Measurements from ENCODE around the gene CBFA2T2. TPM values are rescaled to one million over a fixed set of nuclear protein-coding genes. Genes with fewer than 3 reads are reported as not detected.

CBFA2T2 gene
- total RNA-seq, 1 experiment from 2014 or later: 20.0 TPM

- CTCF ChIA-PET: no interaction called here
- intact Hi-C loops (cut with micrococcal nuclease; ENCODE audit: unreplicated experiment): no loop called here
- H3F3A ChIP-seq (ENCODE audit: insufficient read depth, low read depth): no peaks in the 10 kb centered on the region
These were observed 86.7 kb downstream of the CBFA2T2 start for GRCh38 chr20:33576432-33577125.

DNA sequence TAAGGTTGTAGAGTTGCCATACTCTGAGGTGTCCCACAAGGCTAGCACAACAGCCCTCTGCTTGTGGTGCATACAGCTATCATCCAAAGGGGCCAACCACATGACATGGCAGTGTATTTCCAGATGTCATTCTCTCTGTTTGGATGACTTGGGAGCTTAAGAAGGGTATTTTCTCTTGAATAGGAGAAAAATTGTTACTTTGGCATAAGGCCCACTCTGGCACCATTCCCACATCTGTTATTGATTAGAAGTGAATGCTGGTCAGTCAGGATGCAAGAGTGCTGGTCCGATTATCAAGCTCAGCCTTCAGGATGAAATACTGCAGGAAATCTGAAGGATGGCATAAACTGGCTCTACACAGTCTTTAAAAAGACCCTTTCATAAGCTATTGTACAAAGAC is 88.6 kb downstream of the CBFA2T2 start:
- Histone ChIP-seq H3K9me2 (ENCODE audit: insufficient read depth) (0 out of 2 replicates have a peak, but pooled peaks cover 6% of the 10 kb centered on the region), H3K36me3 (ENCODE audit: low read depth) (no peaks in the 10 kb centered on the region), H2AFZ (no peak overlapping the region), H3K4me2 (no peak overlapping the region), H3K27me3 (ENCODE audit: insufficient read depth, low read depth) (no peaks in the 10 kb centered on the region), H3K4me1 (replicated peaks; ENCODE audit: insufficient read depth) (no peaks in the 10 kb centered on the region), H3K4me3 (no peak overlapping the region), H4K20me1 (ENCODE audit: insufficient read depth) (no peaks in the 10 kb centered on the region), H3K9me3 (ENCODE audit: insufficient read depth, low read depth) (no peaks in the 10 kb centered on the region), H3K79me2 (ENCODE audit: low read depth) (no peaks in the 10 kb centered on the region), H3K27ac (no peak overlapping the region), H3F3A (ENCODE audit: insufficient read depth, low read depth) (no peaks in the 10 kb centered on the region)
- intact Hi-C loops (cut with micrococcal nuclease; ENCODE audit: unreplicated experiment): no loop called here
- no peak for DNase-seq
- ChIA-PET CTCF (interaction anchor here (0.6 kb wide), 1 partner anchor 120 kb away, joined by 5 read pairs; no protein-coding TSS in a partner anchor), POLR2A (ENCODE audit: unreplicated experiment) (no interaction called here)
- BruUV-seq (replicated peaks): no TSS peak
- TF ChIP-seq EZH2 (IDR thresholded peaks at IDR 0.05; ENCODE audit: low read depth): no peak
- TF ChIP-seq, protein P1, sequence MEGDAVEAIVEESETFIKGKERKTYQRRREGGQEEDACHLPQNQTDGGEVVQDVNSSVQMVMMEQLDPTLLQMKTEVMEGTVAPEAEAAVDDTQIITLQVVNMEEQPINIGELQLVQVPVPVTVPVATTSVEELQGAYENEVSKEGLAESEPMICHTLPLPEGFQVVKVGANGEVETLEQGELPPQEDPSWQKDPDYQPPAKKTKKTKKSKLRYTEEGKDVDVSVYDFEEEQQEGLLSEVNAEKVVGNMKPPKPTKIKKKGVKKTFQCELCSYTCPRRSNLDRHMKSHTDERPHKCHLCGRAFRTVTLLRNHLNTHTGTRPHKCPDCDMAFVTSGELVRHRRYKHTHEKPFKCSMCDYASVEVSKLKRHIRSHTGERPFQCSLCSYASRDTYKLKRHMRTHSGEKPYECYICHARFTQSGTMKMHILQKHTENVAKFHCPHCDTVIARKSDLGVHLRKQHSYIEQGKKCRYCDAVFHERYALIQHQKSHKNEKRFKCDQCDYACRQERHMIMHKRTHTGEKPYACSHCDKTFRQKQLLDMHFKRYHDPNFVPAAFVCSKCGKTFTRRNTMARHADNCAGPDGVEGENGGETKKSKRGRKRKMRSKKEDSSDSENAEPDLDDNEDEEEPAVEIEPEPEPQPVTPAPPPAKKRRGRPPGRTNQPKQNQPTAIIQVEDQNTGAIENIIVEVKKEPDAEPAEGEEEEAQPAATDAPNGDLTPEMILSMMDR (conservative IDR thresholded peaks at IDR 0.05): no peak

More at GRCh38 chr20:33576432-33577125, 86.7 kb downstream of the CBFA2T2 start:
- Histone ChIP-seq H3K4me3 (no peak overlapping the region), H3K4me2 (no peak overlapping the region), H3K4me1 (replicated peaks; ENCODE audit: insufficient read depth) (no peaks in the 10 kb centered on the region), H2AFZ (no peak overlapping the region), H4K20me1 (ENCODE audit: insufficient read depth) (peaks cover 4% of the 10 kb centered on the region; the same call in 1 of the 2 replicates), H3K27me3 (ENCODE audit: insufficient read depth, low read depth) (no peaks in the 10 kb centered on the region), H3K36me3 (ENCODE audit: low read depth) (no peaks in the 10 kb centered on the region), H3K79me2 (ENCODE audit: low read depth) (no peaks in the 10 kb centered on the region), H3K27ac (no peak overlapping the region), H3K9me2 (ENCODE audit: insufficient read depth) (0 out of 2 replicates have a peak, but pooled peaks cover 6% of the 10 kb centered on the region), H3K9me3 (ENCODE audit: insufficient read depth, low read depth) (no peaks in the 10 kb centered on the region)
- no TSS peak for BruUV-seq (replicated peaks)
- POLR2A ChIA-PET (ENCODE audit: unreplicated experiment): no interaction called here
- no peak for TF ChIP-seq EZH2 (IDR thresholded peaks at IDR 0.05; ENCODE audit: low read depth)
- TF ChIP-seq, protein P1 (conservative IDR thresholded peaks at IDR 0.05): no peak
- DNase-seq: no peak

DNA sequence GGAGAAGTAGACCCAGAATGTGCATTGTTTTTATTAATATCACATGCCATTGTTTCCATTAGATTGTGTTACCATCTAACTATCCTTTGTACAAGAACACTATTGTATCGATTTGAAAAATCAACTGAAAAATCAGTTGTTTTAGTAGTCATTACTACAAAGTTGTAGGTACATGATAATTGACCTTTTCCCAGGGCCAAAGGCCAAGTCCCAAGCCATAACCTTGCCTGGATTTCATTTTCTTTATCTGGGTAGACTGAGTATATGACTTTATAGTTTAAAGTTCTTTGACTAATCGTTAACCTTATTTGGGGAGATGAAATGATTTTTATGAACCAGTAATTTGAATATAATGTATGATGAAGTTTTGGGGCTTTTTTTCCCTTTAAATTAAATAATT is 93.2 kb downstream of the CBFA2T2 start:
- H3K27ac ChIP-seq: no peak overlapping the region
- no peaks in the 10 kb centered on the region for H3K36me3 ChIP-seq (ENCODE audit: low read depth)
- no peak overlapping the region for H3K4me3 ChIP-seq
- no peaks in the 10 kb centered on the region for H3F3A ChIP-seq (ENCODE audit: insufficient read depth, low read depth)
- no peak overlapping the region for H3K4me2 ChIP-seq
- DNase-seq: no peak
- BruUV-seq (replicated peaks): no TSS peak
- H2AFZ ChIP-seq: no peak overlapping the region
- intact Hi-C loops (cut with micrococcal nuclease; ENCODE audit: unreplicated experiment): no loop called here
- no peaks in the 10 kb centered on the region for H3K27me3 ChIP-seq (ENCODE audit: insufficient read depth, low read depth)
- H3K9me3 ChIP-seq (ENCODE audit: insufficient read depth, low read depth): no peaks in the 10 kb centered on the region
- ChIA-PET CTCF (no interaction called here), POLR2A (ENCODE audit: unreplicated experiment) (no interaction called here)
- 0 out of 2 replicates have a peak, but pooled peaks cover 4% of the 10 kb centered on the region for H3K79me2 ChIP-seq (ENCODE audit: low read depth)
- no peaks in the 10 kb centered on the region; the same call in 1 of the 2 replicates for H4K20me1 ChIP-seq (ENCODE audit: insufficient read depth)
- TF ChIP-seq, protein P1 (conservative IDR thresholded peaks at IDR 0.05): no peak
- TF ChIP-seq EZH2 (IDR thresholded peaks at IDR 0.05; ENCODE audit: low read depth): no peak
- H3K4me1 ChIP-seq (replicated peaks; ENCODE audit: insufficient read depth): 0 out of 2 replicates have a peak, but pooled peaks cover 4% of the 10 kb centered on the region
- no peaks in the 10 kb centered on the region for H3K9me2 ChIP-seq (ENCODE audit: insufficient read depth)
